Ascending aorta (tissue), 2 donors: ENCODE results near the gene PSMB2. TPM values are rescaled to one million over a fixed set of nuclear protein-coding genes. Genes with fewer than 3 reads are reported as not detected.

Experiments
- DNase-seq, 2 donors: peaks; one replicate each; pipeline ENCODE4 v3.0.0-alpha.2; 2019; ENCODE audit warnings: low spot score in 2 of 2
- H3K27ac ChIP-seq, 2 donors: fragments of 200-600 bp; sonication (generic); one replicate each; pipeline ENCODE4 v1.5.1; 2016 to 2017; ENCODE audit warnings: mild to moderate bottlenecking in 1 of 2
- H3K27me3 ChIP-seq: fragments of 200-600 bp; sonication (generic); one replicate; pipeline ENCODE4 v1.5.1; 2017
- H3K36me3 ChIP-seq, 2 donors: fragments of 200-600 bp; sonication (generic); one replicate each; pipeline ENCODE4 v1.5.1; 2016
- H3K4me1 ChIP-seq, 2 donors: fragments of 200-600 bp; sonication (generic); one replicate each; pipeline ENCODE4 v1.5.1; 2016 to 2017; ENCODE audit warnings: mild to moderate bottlenecking in 1 of 2
- H3K4me3 ChIP-seq, 2 donors: fragments of 200-600 bp; sonication (generic); one replicate each; pipeline ENCODE4 v1.5.1; 2016 to 2017; ENCODE audit warnings: mild to moderate bottlenecking in 1 of 2
- H3K9me3 ChIP-seq, 2 donors: fragments of 200-600 bp; sonication (generic); one replicate each; pipeline ENCODE4 v1.5.1; 2016
- CTCF ChIP-seq, 3 experiments: fragments of 200-600 bp in 2 of 3; fragments of 450-650 bp in 1 of 3; sonication (generic) in 2 of 3; IDR thresholded peaks; one replicate each; pipeline ENCODE4 v1.5.1; 2016 to 2019; ENCODE audit warnings: antibody characterized with exemption in 3 of 3, mild to moderate bottlenecking in 1 of 3, moderate library complexity in 1 of 3
- intact Hi-C: fragments of 100-400 bp; cut with DNase I; formaldehyde crosslinking; loops from one replicate; pipeline ENCODE4 v1.15.1; 2023
- total RNA-seq: library from RNA; depleted of rRNA; stranded (reverse); fragments of >200 nt; gene quantifications from one replicate; pipeline ENCODE4 v1.1.0, GENCODE V29; 2016

The PSMB2 gene
- total RNA-seq, 1 donor from 2014 or later, result 54.0 TPM

GRCh38 chr1:35564037-35564883 lies 77.1 kb downstream of the PSMB2 start:
- H3K36me3 ChIP-seq, result peaks cover 10 to 38% of the 10 kb centered on the region in 2 donors
- DNase-seq, result peak in 1 of 2 donors; percentile 83
- intact Hi-C loops, result loop anchor here (1.0 kb wide), 1 partner anchor 113 kb away; no protein-coding TSS in a partner anchor

GRCh38 chr1:35563166-35563565 lies 78.2 kb downstream of the PSMB2 start:
- TF ChIP-seq CTCF (IDR thresholded peaks at IDR 0.05), result no peak
- Histone ChIP-seq H3K36me3 (peaks cover 10 to 38% of the 10 kb centered on the region in 2 donors), H3K9me3 (no peaks in the 10 kb centered on the region), H3K27ac (no peak overlapping the region), H3K27me3 (no peaks in the 10 kb centered on the region), H3K4me3 (no peak overlapping the region), H3K4me1 (peaks cover 2 to 22% of the 10 kb centered on the region in 2 donors)
- intact Hi-C loops, result no loop called here
- DNase-seq, result no peak

More at GRCh38 chr1:35564037-35564883, 77.1 kb downstream of the PSMB2 start:
- no peaks in the 10 kb centered on the region for H3K27me3 ChIP-seq
- H3K27ac ChIP-seq, result no peak overlapping the region
- no peak overlapping the region for H3K4me3 ChIP-seq
- H3K4me1 ChIP-seq, result peaks cover 2 to 16% of the 10 kb centered on the region in 2 donors
- peak; percentile 38 to 77 (median 69) for TF ChIP-seq CTCF (IDR thresholded peaks at IDR 0.05)
- no peaks in the 10 kb centered on the region for H3K9me3 ChIP-seq

- Histone ChIP-seq H3K27me3 (no peaks in the 10 kb centered on the region), H3K9me3 (no peaks in the 10 kb centered on the region), H3K4me1 (peaks cover 2 to 23% of the 10 kb centered on the region in 2 donors), H3K27ac (no peak overlapping the region), H3K36me3 (peaks cover 10 to 38% of the 10 kb centered on the region in 2 donors), H3K4me3 (no peak overlapping the region)
- no peak for TF ChIP-seq CTCF (IDR thresholded peaks at IDR 0.05)
- intact Hi-C loops, result no loop called here
- no peak for DNase-seq
Measured at GRCh38 chr1:35561972-35562680, 79.2 kb downstream of the PSMB2 start.

GRCh38 chr1:35561297-35561971 lies 79.9 kb downstream of the PSMB2 start:
- Histone ChIP-seq H3K36me3 (peaks cover 10 to 38% of the 10 kb centered on the region in 2 donors), H3K9me3 (no peaks in the 10 kb centered on the region), H3K27me3 (no peaks in the 10 kb centered on the region), H3K4me3 (peak overlapping the region in 1 of 2 donors; percentile 39), H3K27ac (peak overlapping the region in 1 of 2 donors; percentile 9), H3K4me1 (peaks cover 2 to 26% of the 10 kb centered on the region in 2 donors)
- DNase-seq, result no peak
- no peak for TF ChIP-seq CTCF (IDR thresholded peaks at IDR 0.05)
- intact Hi-C loops, result no loop called here
